GM23338 (cell line): ENCODE results near the gene OGFOD2. TPM values are rescaled to one million over a fixed set of nuclear protein-coding genes. Genes with fewer than 3 reads are reported as not detected.

ENCODE experiments used
- ATAC-seq: fragments of 200-7000 bp; cut with Tn5 transposase; 3 replicates; pipeline ENCODE4 v1.9.1; 2020
- DNase-seq: peaks from one replicate; pipeline ENCODE4 v3.0.0-alpha.2; 2015; ENCODE audit warnings: low spot score
- H2AFZ ChIP-seq: fragments of 200-600 bp; sonication (generic); 2 replicates; pipeline ENCODE4 v1.8.0; 2016; ENCODE audit warnings: antibody characterized with exemption, mild to moderate bottlenecking, moderate library complexity
- H3F3A ChIP-seq: fragments of 200-600 bp; sonication (generic); replicated peaks from 2 replicates; pipeline ENCODE4 v1.8.0; 2017; ENCODE audit warnings: antibody characterized with exemption, mixed run types, low read depth
- H3K27ac ChIP-seq: fragments of 200-600 bp; sonication (generic); 2 replicates; pipeline ENCODE4 v1.6.1; 2016; ENCODE audit warnings: low read depth
- H3K27me3 ChIP-seq: fragments of 200-600 bp; sonication (generic); 2 replicates; pipeline ENCODE4 v1.8.0; 2016; ENCODE audit warnings: mild to moderate bottlenecking, mixed run types, moderate library complexity; ENCODE audit not compliant: insufficient read depth
- H3K36me3 ChIP-seq: fragments of 200-600 bp; sonication (generic); 2 replicates; pipeline ENCODE4 v1.8.0; 2016; ENCODE audit warnings: mild to moderate bottlenecking; ENCODE audit not compliant: insufficient read depth
- H3K4me1 ChIP-seq: fragments of 200-600 bp; sonication (generic); 2 replicates; pipeline ENCODE4 v1.8.0; 2016; ENCODE audit warnings: mild to moderate bottlenecking, moderate library complexity; ENCODE audit not compliant: insufficient read depth
- H3K4me2 ChIP-seq: fragments of 200-600 bp; sonication (generic); 2 replicates; pipeline ENCODE4 v1.7.1; 2017; ENCODE audit warnings: mixed run types
- H3K4me3 ChIP-seq: fragments of 200-600 bp; sonication (generic); 2 replicates; pipeline ENCODE4 v1.6.1; 2016; ENCODE audit warnings: mixed run types
- H3K79me2 ChIP-seq: fragments of 200-600 bp; sonication (generic); replicated peaks from 2 replicates; pipeline ENCODE4 v1.8.0; 2017; ENCODE audit warnings: mild to moderate bottlenecking; ENCODE audit not compliant: insufficient read depth
- H3K9me2 ChIP-seq: fragments of 200-600 bp; sonication (generic); 2 replicates; pipeline ENCODE4 v1.8.0; 2017; ENCODE audit not compliant: insufficient read depth
- H4K20me1 ChIP-seq: fragments of 200-600 bp; sonication (generic); replicated peaks from 2 replicates; pipeline ENCODE4 v1.8.0; 2017; ENCODE audit warnings: mild to moderate bottlenecking; ENCODE audit not compliant: insufficient read depth
- H3K27ac Mint-ChIP-seq: 2 replicates; pipeline ENCODE4 v1.8.0; 2020; ENCODE audit warnings: inconsistent platforms, mild to moderate bottlenecking, moderate library complexity, mixed read lengths
- H3K27me3 Mint-ChIP-seq: 3 replicates; pipeline ENCODE4 v1.8.0; 2022; ENCODE audit warnings: low read depth, mild to moderate bottlenecking, moderate library complexity, mixed read lengths, inconsistent platforms; ENCODE audit not compliant: insufficient read depth, poor library complexity
- H3K36me3 Mint-ChIP-seq: 3 replicates; pipeline ENCODE4 v1.8.0; 2021; ENCODE audit warnings: low read depth, mild to moderate bottlenecking, inconsistent platforms, moderate library complexity, mixed read lengths
- H3K4me1 Mint-ChIP-seq: 3 replicates; pipeline ENCODE4 v1.8.0; 2020; ENCODE audit warnings: mild to moderate bottlenecking, inconsistent platforms, mixed read lengths
- H3K4me3 Mint-ChIP-seq: 3 replicates; pipeline ENCODE4 v1.8.0; 2021; ENCODE audit warnings: moderate library complexity, mild to moderate bottlenecking, inconsistent platforms, mixed read lengths
- H3K9me3 Mint-ChIP-seq: 3 replicates; pipeline ENCODE4 v1.8.0; 2020; ENCODE audit warnings: moderate library complexity, mild to moderate bottlenecking, inconsistent platforms, mixed read lengths
- CREB1 ChIP-seq: fragments of 250-450 bp; sonication (Bioruptor Pico); IDR thresholded peaks from 2 replicates; pipeline ENCODE4 v1.5.0; 2020; ENCODE audit warnings: low read depth, mild to moderate bottlenecking, moderate library complexity
- CTCF ChIP-seq, 2 experiments: fragments of 200-600 bp in 1 of 2; sonication (generic) in 1 of 2; conservative IDR thresholded peaks; 2 replicates each; pipeline versions ENCODE4 v1.5.1 to v1.6.1; 2016 to 2017; ENCODE audit warnings: antibody characterized with exemption in 2 of 2, low read depth in 2 of 2, mild to moderate bottlenecking in 2 of 2, moderate library complexity in 1 of 2
- EZH2 ChIP-seq: fragments of 200-600 bp; sonication (generic); IDR thresholded peaks from one replicate; pipeline ENCODE4 v1.8.0; 2017; ENCODE audit warnings: antibody characterized with exemption, mild to moderate bottlenecking, low read depth; ENCODE audit not compliant: unreplicated experiment
- POLR2AphosphoS5 ChIP-seq: IDR thresholded peaks from 2 replicates; pipeline ENCODE4 v1.6.1; 2016; ENCODE audit warnings: antibody characterized with exemption, low read depth
- STAT1 ChIP-seq: IDR thresholded peaks from one replicate; pipeline ENCODE4 v1.6.1; 2016; ENCODE audit warnings: antibody characterized with exemption; ENCODE audit not compliant: unreplicated experiment
- ZNF462 ChIP-seq: fragments of 250-450 bp; sonication (Bioruptor Pico); IDR thresholded peaks from 2 replicates; pipeline ENCODE4 v1.5.0; 2020; ENCODE audit warnings: mild to moderate bottlenecking, moderate library complexity
- polyA plus RNA-seq: library from polyadenylated mRNA; unstranded; fragments of >200 nt; fragmentation: Nextera tagmentation; extraction: Ambion mirVana; gene quantifications from 2 replicates; pipeline ENCODE4 v1.2.1, GENCODE V29; 2016
- total RNA-seq: library from RNA; depleted of rRNA; stranded (reverse); fragments of >200 nt; shearing (Covaris generic); gene quantifications from 2 replicates; pipeline ENCODE4 v1.2.3, GENCODE V29; 2014

Gene OGFOD2
- total and polyA plus RNA-seq, 2 experiments from 2014 or later, result 13.1 to 16.1 TPM

GRCh38 chr12:122994140-122994675 is 19.2 kb downstream of the OGFOD2 start (continued):
- TF ChIP-seq ZNF462 (CRISPR knock-in tag) (no peak), POLR2AphosphoS5 (no peak), CTCF (conservative IDR thresholded peaks at IDR 0.05; ENCODE audit: low read depth in 2 of 2) (no peak)

- Mint-ChIP-seq H3K27ac (no peak overlapping the region), H3K4me1 (no peaks in the 10 kb centered on the region), H3K4me3 (no peak overlapping the region), H3K36me3 (no peaks in the 10 kb centered on the region), H3K27me3 (peaks cover 6% of the 10 kb centered on the region), H3K9me3 (no peaks in the 10 kb centered on the region; the same call in 2 of the 3 replicates)
- H4K20me1 ChIP-seq, result no peaks in the 10 kb centered on the region
- no peaks in the 10 kb centered on the region for H3K36me3 ChIP-seq
- ATAC-seq (no peak), DNase-seq (no peak)
- H3K27ac ChIP-seq, result no peak overlapping the region
- H3F3A ChIP-seq, result no peaks in the 10 kb centered on the region
- H3K79me2 ChIP-seq, result no peaks in the 10 kb centered on the region
- H3K27me3 ChIP-seq, result no peaks in the 10 kb centered on the region
- no peaks in the 10 kb centered on the region for H3K9me2 ChIP-seq
- H3K4me3 ChIP-seq, result no peak overlapping the region
- H2AFZ ChIP-seq, result no peak overlapping the region
- no peaks in the 10 kb centered on the region for H3K4me1 ChIP-seq
- no peak overlapping the region for H3K4me2 ChIP-seq
- TF ChIP-seq ZNF462 (CRISPR knock-in tag) (no peak), STAT1 (no peak), CREB1 (no peak), EZH2 (no peak)
Measured at GRCh38 chr12:122994781-122995502, 19.9 kb downstream of the OGFOD2 start.
